HepG2 (cell line): ENCODE measurements around the gene ATXN7L2. TPM values are rescaled to one million over a fixed set of nuclear protein-coding genes. Genes with fewer than 3 reads are reported as not detected.

Experiments used
- ATAC-seq: fragments of 200-7000 bp; cut with Tn5 transposase; 3 replicates; pipeline ENCODE4 v1.9.1; 2020; ENCODE audit warnings: mild to moderate bottlenecking, moderate library complexity
- BruUV-seq: library from RNA; stranded (reverse); fragments of 400-500 nt; replicated peaks from 2 replicates; lab custom pipeline; 2021; lab: Mats Ljungman, UMichigan
- CTCF ChIA-PET: fragments of 300-600 bp; formaldehyde crosslinking; extraction: SDS; loops from one replicate; lab custom pipeline; 2021; ENCODE audit warnings: low total read pairs, inconsistent platforms, low intra/inter-chr PET ratio; lab: Yijun Ruan, JAX
- POLR2A ChIA-PET: fragments of 350-600 bp; sonication (Branson Sonifier 250); formaldehyde crosslinking; loops from one replicate; lab custom pipeline; 2020; ENCODE audit warnings: antibody characterized with exemption, inconsistent platforms; lab: Yijun Ruan, JAX
- DNase-seq: peaks from one replicate; pipeline ENCODE4 v3.0.0-alpha.2; 2015; ENCODE audit warnings: low spot score
- FAIRE-seq: peaks from 3 replicates; lab custom pipeline; 2011; peaks lifted over from hg19 to GRCh38; lab: Jason Lieb, UNC
- H2AFZ ChIP-seq: one replicate; pipeline ENCODE4 v1.6.1; 2011; ENCODE audit warnings: low read length, inconsistent platforms
- H3K27ac ChIP-seq: fragments of 300-600 bp; 3 replicates; pipeline ENCODE4 v1.8.0; 2011; ENCODE audit warnings: mixed run types, mild to moderate bottlenecking, mixed read lengths, low read length, inconsistent platforms; ENCODE audit not compliant: insufficient read depth; ENCODE audit errors: extremely low read length
- H3K27me3 ChIP-seq, 2 experiments: fragments of 200-600 bp in 1 of 2; 2 replicates in 1 of 2; 3 replicates in 1 of 2; pipeline versions ENCODE4 v1.6.0 to v1.8.0; 2011; ENCODE audit warnings: low read length in 2 of 2, mild to moderate bottlenecking in 2 of 2, moderate library complexity in 2 of 2, inconsistent platforms in 1 of 2; ENCODE audit not compliant: insufficient read depth in 2 of 2, control insufficient read depth in 1 of 2
- H3K36me3 ChIP-seq, 2 experiments: fragments of 200-600 bp in 1 of 2; replicated peaks in 1 of 2; 2 replicates in 1 of 2; 3 replicates in 1 of 2; pipeline versions ENCODE4 v1.5.1 to v1.8.0; 2011; ENCODE audit warnings: low read length in 2 of 2, inconsistent platforms in 1 of 2; ENCODE audit not compliant: insufficient read depth in 2 of 2, control insufficient read depth in 1 of 2
- H3K4me1 ChIP-seq: 2 replicates; pipeline ENCODE4 v1.5.1; 2012; ENCODE audit warnings: low read length, inconsistent platforms; ENCODE audit not compliant: insufficient read depth
- H3K4me2 ChIP-seq: 2 replicates; pipeline ENCODE4 v1.6.0; 2011; ENCODE audit warnings: low read depth, low read length, inconsistent platforms
- H3K4me3 ChIP-seq, 3 experiments: fragments of 200-600 bp in 1 of 3; sonication (generic), shearing (Covaris generic) in 1 of 3; replicated peaks in 1 of 3; 2 replicates each; pipeline ENCODE4 v1.5.1; 2011 to 2016; ENCODE audit warnings: low read length in 3 of 3, inconsistent platforms in 2 of 3, low read depth in 2 of 3, mild to moderate bottlenecking in 2 of 3, control low read depth in 1 of 3, mixed read lengths in 1 of 3; ENCODE audit not compliant: insufficient read depth in 1 of 3
- H3K79me2 ChIP-seq: one replicate; pipeline ENCODE4 v1.6.1; 2011; ENCODE audit warnings: low read length, inconsistent platforms; ENCODE audit not compliant: insufficient read depth
- H3K9ac ChIP-seq: 2 replicates; pipeline ENCODE4 v1.6.0; 2011; ENCODE audit warnings: mild to moderate bottlenecking, low read depth, low read length, inconsistent platforms; ENCODE audit not compliant: insufficient read depth
- H3K9me3 ChIP-seq: 2 replicates; pipeline ENCODE4 v1.5.1; 2012; ENCODE audit warnings: mild to moderate bottlenecking, low read length
- H4K20me1 ChIP-seq: 2 replicates; pipeline ENCODE4 v1.6.0; 2011; ENCODE audit warnings: inconsistent platforms, mild to moderate bottlenecking, low read length, moderate library complexity; ENCODE audit not compliant: insufficient read depth
- ATF7 ChIP-seq, 2 experiments: fragments of 450-650 bp in 1 of 2; sonication (generic) in 1 of 2; formaldehyde crosslinking in 1 of 2; IDR thresholded peaks; 2 replicates each; pipeline versions ENCODE4 v1.4.0 to v1.6.1; 2016 to 2020; ENCODE audit warnings: antibody characterized with exemption in 1 of 2, mild to moderate bottlenecking in 1 of 2, missing genetic modification reagents in 1 of 2
- HNF4A ChIP-seq: sonication (generic); formaldehyde crosslinking; IDR thresholded peaks from 2 replicates; pipeline ENCODE4 v1.4.0; 2020; ENCODE audit warnings: missing genetic modification reagents
- ISX ChIP-seq: sonication (generic); formaldehyde crosslinking; conservative IDR thresholded peaks from 2 replicates; pipeline ENCODE4 v1.5.0; 2020; ENCODE audit warnings: missing genetic modification reagents
- KDM3A ChIP-seq: IDR thresholded peaks from 2 replicates; pipeline ENCODE4 v1.6.1; 2018; ENCODE audit warnings: low read depth, missing compliant biosample characterization
- PHF8 ChIP-seq: sonication (generic); formaldehyde crosslinking; IDR thresholded peaks from 2 replicates; pipeline ENCODE4 v1.5.0; 2020; ENCODE audit warnings: missing genetic modification reagents
- SAFB2 ChIP-seq: sonication (generic); formaldehyde crosslinking; IDR thresholded peaks from 2 replicates; pipeline ENCODE4 v1.5.1; 2020; ENCODE audit warnings: missing genetic modification reagents, low read depth, mild to moderate bottlenecking, borderline replicate concordance
- THAP11 ChIP-seq: IDR thresholded peaks from 2 replicates; pipeline ENCODE4 v1.6.1; 2016; ENCODE audit warnings: missing biosample characterization, missing genetic modification reagents
- ZFP90 ChIP-seq: sonication (generic); formaldehyde crosslinking; IDR thresholded peaks from 2 replicates; pipeline ENCODE4 v1.8.0; 2022; ENCODE audit warnings: missing genetic modification reagents, mild to moderate bottlenecking, inconsistent platforms, borderline replicate concordance
- ZNF44 ChIP-seq: sonication (generic); formaldehyde crosslinking; IDR thresholded peaks from 2 replicates; pipeline ENCODE4 v1.5.1; 2020; ENCODE audit warnings: mild to moderate bottlenecking, missing genetic modification reagents
- ZNF549 ChIP-seq: sonication (generic); formaldehyde crosslinking; IDR thresholded peaks from 2 replicates; pipeline ENCODE4 v1.5.0; 2020; ENCODE audit warnings: missing genetic modification reagents
- WGBS: methylation state at CpG from one replicate; pipeline ENCODE4 v1.1.6; 2017; ENCODE audit warnings: low lambda C conversion rate; 5-methylcytosine and 5-hydroxymethylcytosine counted together
- in situ Hi-C: cut with HindIII; loops from 2 replicates; pipeline ENCODE4 v1.10.0; 2017; ENCODE audit warnings: low pct_unique_long_range_greater_than_20kb; ENCODE audit not compliant: extremely low pct_ligation_motif_present
- intact Hi-C: fragments of 100-400 bp; cut with micrococcal nuclease; formaldehyde crosslinking; loops from one replicate; pipeline ENCODE4 v1.10.0; 2022; ENCODE audit not compliant: unreplicated experiment
- polyA plus RNA-seq, 8 experiments: library from polyadenylated mRNA; depleted of rRNA in 3 of 8; stranded (reverse) in 7 of 8; unstranded in 1 of 8; fragments of >200 nt; fragmentation: Illumina TruSeq in 4 of 8; extraction: Trizol in 4 of 8; gene quantifications; 2 replicates each; pipeline versions ENCODE4 v1.2.1 to v1.2.3, GENCODE V29; 2011 to 2016; ENCODE audit warnings: low read depth in 4 of 8, missing spikeins in 1 of 8, mixed read lengths in 1 of 8; ENCODE audit not compliant: insufficient read depth in 1 of 8
- total RNA-seq, 5 experiments: library from RNA; depleted of rRNA; stranded (reverse); fragments of >200 nt; fragmentation: Illumina TruSeq; extraction: Trizol; gene quantifications; 2 replicates each; pipeline ENCODE4 v1.2.3, GENCODE V29; 2016; ENCODE audit warnings: low read depth in 1 of 5
- TF ChIP-seq, protein P1 (sequence below): sonication (generic); formaldehyde crosslinking; IDR thresholded peaks from 2 replicates; pipeline ENCODE4 v1.5.1; 2020; ENCODE audit warnings: mild to moderate bottlenecking, missing genetic modification reagents, moderate library complexity
- TF ChIP-seq, protein P2 (sequence below): sonication (generic); formaldehyde crosslinking; IDR thresholded peaks from 2 replicates; pipeline ENCODE4 v1.4.0; 2020; ENCODE audit warnings: missing genetic modification reagents, mild to moderate bottlenecking, borderline replicate concordance

The ATXN7L2 gene
- total and polyA plus RNA-seq, 2 of the 13 experiments (the other 11 are each of a cell fraction or from before 2014, with no cell fraction given): 2.7 to 2.8 TPM

DNA sequence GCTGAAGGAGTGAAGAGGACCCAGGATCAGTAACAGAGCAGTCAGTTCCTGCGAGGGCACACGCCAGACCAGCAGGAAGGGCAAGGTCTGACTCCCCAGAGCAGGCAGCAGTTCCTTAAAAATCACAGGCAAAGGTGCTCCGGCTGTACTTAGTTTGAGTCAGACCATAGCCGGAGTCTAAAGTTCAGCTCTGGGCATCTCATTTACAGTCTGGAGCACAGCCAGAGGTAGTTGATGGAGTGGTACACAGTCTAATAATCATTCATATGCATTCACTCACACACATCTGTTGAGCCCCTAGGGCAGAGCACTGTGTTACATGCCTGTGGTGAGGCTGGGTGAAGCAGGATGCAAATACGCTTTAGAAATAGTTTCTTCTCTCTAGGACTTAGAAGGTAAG, 33.2 kb downstream of the ATXN7L2 start:
- TF ChIP-seq ZNF549 (peak; percentile 91), HNF4A (CRISPR knock-in tag) (peak; percentile 58), ZNF44 (no peak)
- ChIA-PET CTCF (no interaction called here), POLR2A (interaction anchor here (0.7 to 1.6 kb wide), 2 partner anchors 10 to 11 kb away, joined by 3 read pairs; no protein-coding TSS in a partner anchor)
- Histone ChIP-seq H3K4me2 (no peak overlapping the region), H2AFZ (no peak overlapping the region), H3K27me3 (peaks cover 4 to 24% of the 10 kb centered on the region in 2 experiments; a peak in 3 of 5 replicates), H3K79me2 (no peaks in the 10 kb centered on the region), H3K4me3 (no peak overlapping the region), H3K9me3 (no peaks in the 10 kb centered on the region), H4K20me1 (no peaks in the 10 kb centered on the region), H3K4me1 (peaks cover 21% of the 10 kb centered on the region), H3K9ac (no peak overlapping the region), H3K36me3 (no peaks in the 10 kb centered on the region), H3K27ac (no peak overlapping the region)
- intact Hi-C loops: no loop called here
- 13% methylated on average over 5 of the region's 5 CpGs for WGBS
- BruUV-seq: no TSS peak
- ATAC-seq (peak; percentile 73), FAIRE-seq (no peak), DNase-seq (no peak)
- in situ Hi-C loops: no loop called here

DNA sequence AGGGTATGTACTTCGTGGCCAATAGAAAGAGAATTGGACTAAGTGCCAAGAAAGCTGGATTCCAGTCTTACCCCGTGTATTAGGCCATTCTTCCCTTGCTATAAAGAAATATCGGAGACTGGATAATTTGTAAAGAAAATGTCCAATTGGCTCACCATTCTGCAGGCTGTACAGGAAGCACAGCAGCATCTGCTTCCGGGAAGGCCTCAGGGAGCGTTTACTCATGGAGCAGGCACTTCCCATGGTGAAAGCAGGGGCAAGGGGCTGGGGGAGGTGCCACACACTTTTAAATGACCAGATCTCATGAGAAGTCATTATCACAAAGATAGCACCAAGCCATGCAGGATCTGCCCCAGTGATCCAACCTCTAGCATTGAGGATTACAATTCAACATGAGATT, 33.6 kb downstream of the ATXN7L2 start:
- no peaks in the 10 kb centered on the region for H3K9me3 ChIP-seq
- no peak overlapping the region for H3K27ac ChIP-seq
- DNase-seq: no peak
- WGBS: 49% methylated on average over 5 of the region's 5 CpGs
- intact Hi-C loops: no loop called here
- H3K79me2 ChIP-seq: no peaks in the 10 kb centered on the region
- no peak for FAIRE-seq
- in situ Hi-C loops: no loop called here
- no peak overlapping the region for H3K9ac ChIP-seq
- no peak overlapping the region for H2AFZ ChIP-seq
- H3K4me1 ChIP-seq: peaks cover 21% of the 10 kb centered on the region
- no TSS peak for BruUV-seq
- ChIA-PET POLR2A (interaction anchor here (0.7 to 1.6 kb wide), 2 partner anchors 10 to 11 kb away, joined by 3 read pairs; no protein-coding TSS in a partner anchor), CTCF (no interaction called here)
- H4K20me1 ChIP-seq: no peaks in the 10 kb centered on the region
- H3K4me3 ChIP-seq: no peak overlapping the region
- ATAC-seq: no peak
- H3K27me3 ChIP-seq: peaks cover 4 to 28% of the 10 kb centered on the region in 2 experiments; a peak in 3 of 5 replicates
- H3K4me2 ChIP-seq: no peak overlapping the region
- H3K36me3 ChIP-seq: no peaks in the 10 kb centered on the region
- TF ChIP-seq ATF7 (IDR thresholded peaks at IDR 0.05) (no peak), ATF7 (CRISPR knock-in tag; IDR thresholded peaks at IDR 0.05) (no peak), KDM3A (CRISPR knock-in tag) (no peak), THAP11 (CRISPR knock-in tag) (no peak), PHF8 (CRISPR knock-in tag) (no peak), ISX (no peak), SAFB2 (no peak), ZFP90 (CRISPR knock-in tag) (no peak)
- TF ChIP-seq, protein P1, sequence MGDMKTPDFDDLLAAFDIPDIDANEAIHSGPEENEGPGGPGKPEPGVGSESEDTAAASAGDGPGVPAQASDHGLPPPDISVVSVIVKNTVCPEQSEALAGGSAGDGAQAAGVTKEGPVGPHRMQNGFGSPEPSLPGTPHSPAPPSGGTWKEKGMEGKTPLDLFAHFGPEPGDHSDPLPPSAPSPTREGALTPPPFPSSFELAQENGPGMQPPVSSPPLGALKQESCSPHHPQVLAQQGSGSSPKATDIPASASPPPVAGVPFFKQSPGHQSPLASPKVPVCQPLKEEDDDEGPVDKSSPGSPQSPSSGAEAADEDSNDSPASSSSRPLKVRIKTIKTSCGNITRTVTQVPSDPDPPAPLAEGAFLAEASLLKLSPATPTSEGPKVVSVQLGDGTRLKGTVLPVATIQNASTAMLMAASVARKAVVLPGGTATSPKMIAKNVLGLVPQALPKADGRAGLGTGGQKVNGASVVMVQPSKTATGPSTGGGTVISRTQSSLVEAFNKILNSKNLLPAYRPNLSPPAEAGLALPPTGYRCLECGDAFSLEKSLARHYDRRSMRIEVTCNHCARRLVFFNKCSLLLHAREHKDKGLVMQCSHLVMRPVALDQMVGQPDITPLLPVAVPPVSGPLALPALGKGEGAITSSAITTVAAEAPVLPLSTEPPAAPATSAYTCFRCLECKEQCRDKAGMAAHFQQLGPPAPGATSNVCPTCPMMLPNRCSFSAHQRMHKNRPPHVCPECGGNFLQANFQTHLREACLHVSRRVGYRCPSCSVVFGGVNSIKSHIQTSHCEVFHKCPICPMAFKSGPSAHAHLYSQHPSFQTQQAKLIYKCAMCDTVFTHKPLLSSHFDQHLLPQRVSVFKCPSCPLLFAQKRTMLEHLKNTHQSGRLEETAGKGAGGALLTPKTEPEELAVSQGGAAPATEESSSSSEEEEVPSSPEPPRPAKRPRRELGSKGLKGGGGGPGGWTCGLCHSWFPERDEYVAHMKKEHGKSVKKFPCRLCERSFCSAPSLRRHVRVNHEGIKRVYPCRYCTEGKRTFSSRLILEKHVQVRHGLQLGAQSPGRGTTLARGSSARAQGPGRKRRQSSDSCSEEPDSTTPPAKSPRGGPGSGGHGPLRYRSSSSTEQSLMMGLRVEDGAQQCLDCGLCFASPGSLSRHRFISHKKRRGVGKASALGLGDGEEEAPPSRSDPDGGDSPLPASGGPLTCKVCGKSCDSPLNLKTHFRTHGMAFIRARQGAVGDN (CRISPR knock-in tag): no peak
- TF ChIP-seq, protein P2, sequence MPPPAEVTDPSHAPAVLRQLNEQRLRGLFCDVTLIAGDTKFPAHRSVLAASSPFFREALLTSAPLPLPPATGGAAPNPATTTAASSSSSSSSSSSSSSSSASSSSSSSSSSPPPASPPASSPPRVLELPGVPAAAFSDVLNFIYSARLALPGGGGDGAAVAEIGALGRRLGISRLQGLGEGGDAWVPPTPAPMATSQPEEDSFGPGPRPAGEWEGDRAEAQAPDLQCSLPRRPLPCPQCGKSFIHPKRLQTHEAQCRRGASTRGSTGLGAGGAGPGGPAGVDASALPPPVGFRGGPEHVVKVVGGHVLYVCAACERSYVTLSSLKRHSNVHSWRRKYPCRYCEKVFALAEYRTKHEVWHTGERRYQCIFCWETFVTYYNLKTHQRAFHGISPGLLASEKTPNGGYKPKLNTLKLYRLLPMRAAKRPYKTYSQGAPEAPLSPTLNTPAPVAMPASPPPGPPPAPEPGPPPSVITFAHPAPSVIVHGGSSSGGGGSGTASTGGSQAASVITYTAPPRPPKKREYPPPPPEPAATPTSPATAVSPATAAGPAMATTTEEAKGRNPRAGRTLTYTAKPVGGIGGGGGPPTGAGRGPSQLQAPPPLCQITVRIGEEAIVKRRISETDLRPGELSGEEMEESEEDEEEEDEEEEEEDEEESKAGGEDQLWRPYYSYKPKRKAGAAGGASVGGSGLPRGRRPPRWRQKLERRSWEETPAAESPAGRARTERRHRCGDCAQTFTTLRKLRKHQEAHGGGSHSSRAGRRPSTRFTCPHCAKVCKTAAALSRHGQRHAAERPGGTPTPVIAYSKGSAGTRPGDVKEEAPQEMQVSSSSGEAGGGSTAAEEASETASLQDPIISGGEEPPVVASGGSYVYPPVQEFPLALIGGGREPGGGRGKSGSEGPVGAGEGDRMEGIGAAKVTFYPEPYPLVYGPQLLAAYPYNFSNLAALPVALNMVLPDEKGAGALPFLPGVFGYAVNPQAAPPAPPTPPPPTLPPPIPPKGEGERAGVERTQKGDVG (CRISPR knock-in tag): no peak
